Activated CD8-positive, alpha-beta T cell treated with anti-CD3 and anti-CD28 coated beads, Interleukin-2, amount 10 ng/mL, durations not matched to agents 7 days and 5 days (primary cell): ENCODE data around the gene MXRA7. TPM values are rescaled to one million over a fixed set of nuclear protein-coding genes. Genes with fewer than 3 reads are reported as not detected.
A peak's percentile ranks its signal among the peaks of the same experiment; 100 is the strongest.
"Not testable (repeated sequence)": the region's sequence is repeated elsewhere in the genome, so short reads cannot be mapped to it uniquely, and the experiment has no call there.

Experiments used
- ATAC-seq: fragments of 150-1000 bp; cut with Tn5 transposase; one replicate; pipeline ENCODE4 v1.10.0; 2021; ENCODE audit warnings: moderate library complexity
- CTCF ChIA-PET: fragments of 350-600 bp; sonication (Branson Sonifier 250); formaldehyde crosslinking; loops from one replicate; lab custom pipeline; 2021; ENCODE audit warnings: antibody characterized with exemption; lab: Charles Lee
- POLR2A ChIA-PET: fragments of 350-600 bp; sonication (Branson Sonifier 250); formaldehyde crosslinking; loops from one replicate; lab custom pipeline; 2021; ENCODE audit warnings: antibody characterized with exemption; lab: Charles Lee
- DNase-seq: peaks from one replicate; pipeline ENCODE4 v3.0.0-alpha.2; 2020
- H3K27ac Mint-ChIP-seq: one replicate; pipeline ENCODE4 v1.8.0; 2021; ENCODE audit warnings: mild to moderate bottlenecking, mixed read lengths
- H3K27me3 Mint-ChIP-seq: one replicate; pipeline ENCODE4 v1.8.0; 2021; ENCODE audit warnings: low read depth, mixed read lengths
- H3K36me3 Mint-ChIP-seq: one replicate; pipeline ENCODE4 v1.8.0; 2021; ENCODE audit warnings: low read depth, mixed read lengths
- H3K4me1 Mint-ChIP-seq: one replicate; pipeline ENCODE4 v1.8.0; 2021; ENCODE audit warnings: low read depth, mixed read lengths
- H3K4me3 Mint-ChIP-seq: one replicate; pipeline ENCODE4 v1.8.0; 2021; ENCODE audit warnings: mild to moderate bottlenecking, mixed read lengths
- H3K9me3 Mint-ChIP-seq: one replicate; pipeline ENCODE4 v1.8.0; 2022; ENCODE audit warnings: mixed read lengths; ENCODE audit not compliant: insufficient read depth
- total RNA-seq, 2 experiments: library from RNA; stranded (reverse); gene quantifications; one replicate each; pipeline ENCODE4 v1.2.3, GENCODE V29; 2021

The MXRA7 gene
- total RNA-seq, 2 experiments from 2014 or later, result 12.4 to 13.3 TPM

GRCh38 chr17:76714822-76715495, 4.2 kb upstream of the MXRA7 start:
- H3K36me3 Mint-ChIP-seq, result peaks cover 56% of the 10 kb centered on the region
- no peaks in the 10 kb centered on the region for H3K27me3 Mint-ChIP-seq
- ATAC-seq, result no peak
- peak overlapping the region; percentile 7 for H3K4me3 Mint-ChIP-seq
- CTCF ChIA-PET, result interaction anchor here (1.0 to 7.1 kb wide), 12 partner anchors 11 to 192 kb away, joined by 3 to 126 read pairs (median 17); partner anchors contain the start of genes JMJD6, METTL23, MFSD11 and SRSF2
- peak; percentile 87 for DNase-seq
- H3K27ac Mint-ChIP-seq, result peak overlapping the region; percentile 91
- POLR2A ChIA-PET, result interaction anchor here (0.5 to 6.1 kb wide), 5 partner anchors 12 to 44 kb away, joined by 3 to 66 read pairs (median 5); partner anchors contain the start of genes JMJD6 and METTL23
- peaks cover 62% of the 10 kb centered on the region for H3K4me1 Mint-ChIP-seq
- H3K9me3 Mint-ChIP-seq, result no peaks in the 10 kb centered on the region

- peaks cover 65% of the 10 kb centered on the region for H3K4me1 Mint-ChIP-seq
- no peaks in the 10 kb centered on the region for H3K9me3 Mint-ChIP-seq
- POLR2A ChIA-PET, result interaction anchor here (0.9 to 6.1 kb wide), 4 partner anchors 12 to 156 kb away, joined by 3 to 66 read pairs (median 6); partner anchors contain the start of genes JMJD6 and METTL23
- CTCF ChIA-PET, result interaction anchor here (0.8 to 7.1 kb wide), 18 partner anchors 11 to 373 kb away, joined by 3 to 126 read pairs (median 4); partner anchors contain the start of genes JMJD6, METTL23, MFSD11 and SRSF2
- ATAC-seq (no peak), DNase-seq (no peak)
- peaks cover 3% of the 10 kb centered on the region for H3K27me3 Mint-ChIP-seq
- no peak overlapping the region for H3K27ac Mint-ChIP-seq
- peaks cover 50% of the 10 kb centered on the region for H3K36me3 Mint-ChIP-seq
- no peak overlapping the region for H3K4me3 Mint-ChIP-seq
These were observed 3.6 kb upstream of the MXRA7 start for GRCh38 chr17:76714336-76714735.

DNA sequence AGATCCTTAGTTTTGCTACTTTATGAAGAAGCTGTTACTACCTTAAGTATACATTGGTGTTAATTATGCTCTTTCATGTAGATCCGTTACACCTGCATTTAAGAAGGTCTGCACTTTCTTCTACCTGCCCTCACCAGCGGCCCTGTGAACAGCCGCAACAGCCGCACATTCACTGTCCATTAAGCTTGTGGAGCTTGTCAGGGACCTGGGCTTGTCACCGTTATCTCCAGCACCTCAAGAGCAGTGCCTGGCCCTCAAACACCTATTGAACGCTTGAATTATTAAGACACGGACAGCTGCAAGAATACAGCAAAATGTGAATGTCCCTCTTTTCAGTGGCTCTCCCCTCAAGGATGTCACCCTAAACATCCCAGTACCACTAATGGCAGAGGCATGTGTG, 3.0 kb upstream of the MXRA7 start:
- Mint-ChIP-seq H3K9me3 (no peaks in the 10 kb centered on the region), H3K36me3 (peaks cover 46% of the 10 kb centered on the region), H3K4me3 (no peak overlapping the region), H3K4me1 (peaks cover 64% of the 10 kb centered on the region), H3K27ac (no peak overlapping the region), H3K27me3 (peaks cover 5% of the 10 kb centered on the region)
- ChIA-PET POLR2A (interaction anchor here (0.9 to 6.1 kb wide), 8 partner anchors 9 to 360 kb away, joined by 3 to 66 read pairs (median 5); partner anchors contain the start of genes JMJD6, METTL23, PRPSAP1 and SRSF2), CTCF (interaction anchor here (0.8 to 7.1 kb wide), 28 partner anchors 10 to 374 kb away, joined by 3 to 126 read pairs (median 4); partner anchors contain the start of genes JMJD6, METTL23, MFSD11 and SRSF2)
- no peak for DNase-seq
- no peak for ATAC-seq

- H3K4me3 Mint-ChIP-seq, H3K27me3 Mint-ChIP-seq, ATAC-seq, H3K27ac Mint-ChIP-seq, DNase-seq, H3K9me3 Mint-ChIP-seq: not testable (repeated sequence)
- CTCF ChIA-PET, result interaction anchor here (0.9 to 7.1 kb wide), 8 partner anchors 10 to 344 kb away, joined by 3 to 126 read pairs (median 6); partner anchors contain the start of genes JMJD6, METTL23, MFSD11 and SRSF2
- peaks cover 35% of the 10 kb centered on the region for H3K36me3 Mint-ChIP-seq
- POLR2A ChIA-PET, result interaction anchor here (0.6 to 2.0 kb wide), 3 partner anchors 25 to 155 kb away, joined by 3 to 7 read pairs (median 5); partner anchors contain the start of gene SRSF2
- peaks cover 60% of the 10 kb centered on the region for H3K4me1 Mint-ChIP-seq
These were observed 1.6 kb upstream of the MXRA7 start for GRCh38 chr17:76712321-76712720.

DNA sequence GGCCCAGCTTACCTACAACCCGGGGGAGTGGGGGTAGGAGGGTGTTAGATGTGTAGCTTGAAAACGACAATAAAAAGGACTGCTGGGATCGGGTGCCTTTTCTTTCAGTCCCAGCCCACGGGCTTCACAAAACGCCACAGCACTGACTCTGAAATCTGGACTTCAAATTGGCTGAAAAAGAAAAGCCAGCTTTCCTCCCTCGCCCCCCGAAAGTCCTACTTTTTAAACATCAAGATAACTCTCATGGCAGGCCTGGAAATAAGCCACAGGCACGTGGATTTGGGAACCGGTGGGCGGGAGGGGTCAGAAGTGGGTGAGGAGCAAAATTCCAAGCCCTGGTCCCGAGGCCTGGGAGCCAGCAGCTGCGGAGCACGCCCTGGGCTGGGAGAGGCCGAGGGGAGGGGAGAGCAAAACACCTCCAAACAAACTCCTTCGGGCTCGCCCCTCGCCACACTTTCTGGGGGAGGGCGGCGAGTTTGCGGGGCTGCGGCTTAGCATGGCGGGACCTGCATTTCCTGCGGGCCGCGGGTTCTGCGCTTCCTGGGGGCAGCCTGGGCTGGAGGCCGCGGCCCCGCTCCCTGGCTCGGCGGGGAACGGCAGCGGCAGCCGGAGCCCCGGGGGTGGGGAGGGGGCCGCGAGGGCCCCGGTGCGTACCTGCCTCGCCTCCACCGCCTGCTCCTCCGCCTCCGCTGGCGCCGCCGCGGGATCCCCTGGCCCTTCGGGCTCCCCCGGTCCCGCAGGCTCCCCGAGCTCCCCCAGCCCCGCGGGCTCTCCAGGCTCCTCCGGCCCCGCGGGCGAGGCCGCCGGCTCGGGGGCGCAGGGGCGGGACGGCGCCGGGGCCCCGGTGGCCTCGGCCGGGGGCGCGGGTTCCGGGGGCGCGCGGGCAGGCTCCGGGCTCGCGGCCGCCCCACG, 558 bp downstream of the MXRA7 start:
- ATAC-seq, result peak; percentile 28
- H3K9me3 Mint-ChIP-seq, H3K27me3 Mint-ChIP-seq, POLR2A ChIA-PET, H3K27ac Mint-ChIP-seq: not testable (repeated sequence)
- Mint-ChIP-seq H3K4me3 (peak overlapping the region; percentile 64), H3K4me1 (peaks cover 41% of the 10 kb centered on the region), H3K36me3 (peaks cover 16% of the 10 kb centered on the region)
- CTCF ChIA-PET, result interaction anchor here (1.1 to 2.5 kb wide), 2 partner anchors 28 to 86 kb away, joined by 3 to 11 read pairs; no protein-coding TSS in a partner anchor
- peak; percentile 36 for DNase-seq

DNA sequence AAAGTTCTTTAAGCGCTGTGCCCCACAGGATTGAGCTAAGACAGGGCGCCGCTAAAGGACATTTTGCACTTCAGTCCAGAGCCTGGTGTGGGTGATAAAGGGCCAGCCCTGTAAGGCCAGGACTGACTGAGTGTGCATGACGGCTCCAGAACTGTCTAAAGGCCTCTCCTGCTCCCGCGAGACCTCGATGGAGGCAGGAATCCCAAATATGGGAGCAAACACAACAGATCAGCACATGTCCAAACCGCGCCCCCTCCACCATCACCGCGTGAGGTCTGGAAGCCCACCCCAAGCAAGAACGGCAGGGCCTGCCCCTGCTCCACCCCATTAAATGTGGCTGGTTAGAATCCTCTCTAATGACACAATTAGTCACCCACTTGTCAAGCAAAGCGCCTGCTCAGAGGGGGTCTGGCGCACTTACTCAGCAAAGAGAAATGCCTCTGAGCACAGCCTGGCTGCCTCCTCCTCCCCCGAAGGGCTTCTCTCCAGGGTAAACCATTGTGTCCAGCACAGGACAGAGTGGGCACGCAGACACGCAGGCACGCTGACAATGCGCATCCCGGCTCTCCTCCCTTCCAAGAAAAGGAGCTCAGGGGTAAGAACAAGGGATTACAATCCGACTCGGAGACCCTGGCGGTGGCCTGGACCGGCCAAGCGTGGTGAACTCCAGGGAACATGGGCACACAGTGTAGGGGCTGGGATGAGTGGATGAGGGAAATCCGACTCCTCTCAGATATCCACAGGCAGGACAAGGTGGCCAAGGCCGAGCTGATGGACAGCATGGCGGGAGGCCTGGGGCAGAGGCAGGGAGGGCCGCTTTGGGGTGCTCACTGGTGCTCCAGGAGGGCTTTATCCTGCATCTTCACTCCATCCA, 1.5 kb downstream of the MXRA7 start:
- H3K4me3 Mint-ChIP-seq, result peak overlapping the region; percentile 64
- H3K27ac Mint-ChIP-seq, result no peak overlapping the region
- ATAC-seq, result no peak
- H3K27me3 Mint-ChIP-seq, result peaks cover 5% of the 10 kb centered on the region
- no peaks in the 10 kb centered on the region for H3K9me3 Mint-ChIP-seq
- no peak for DNase-seq
- peaks cover 11% of the 10 kb centered on the region for H3K36me3 Mint-ChIP-seq
- POLR2A ChIA-PET, result no interaction called here
- CTCF ChIA-PET, result interaction anchor here (1.1 to 2.5 kb wide), 3 partner anchors 18 to 85 kb away, joined by 3 to 11 read pairs (median 3); no protein-coding TSS in a partner anchor
- peaks cover 33% of the 10 kb centered on the region for H3K4me1 Mint-ChIP-seq

DNA sequence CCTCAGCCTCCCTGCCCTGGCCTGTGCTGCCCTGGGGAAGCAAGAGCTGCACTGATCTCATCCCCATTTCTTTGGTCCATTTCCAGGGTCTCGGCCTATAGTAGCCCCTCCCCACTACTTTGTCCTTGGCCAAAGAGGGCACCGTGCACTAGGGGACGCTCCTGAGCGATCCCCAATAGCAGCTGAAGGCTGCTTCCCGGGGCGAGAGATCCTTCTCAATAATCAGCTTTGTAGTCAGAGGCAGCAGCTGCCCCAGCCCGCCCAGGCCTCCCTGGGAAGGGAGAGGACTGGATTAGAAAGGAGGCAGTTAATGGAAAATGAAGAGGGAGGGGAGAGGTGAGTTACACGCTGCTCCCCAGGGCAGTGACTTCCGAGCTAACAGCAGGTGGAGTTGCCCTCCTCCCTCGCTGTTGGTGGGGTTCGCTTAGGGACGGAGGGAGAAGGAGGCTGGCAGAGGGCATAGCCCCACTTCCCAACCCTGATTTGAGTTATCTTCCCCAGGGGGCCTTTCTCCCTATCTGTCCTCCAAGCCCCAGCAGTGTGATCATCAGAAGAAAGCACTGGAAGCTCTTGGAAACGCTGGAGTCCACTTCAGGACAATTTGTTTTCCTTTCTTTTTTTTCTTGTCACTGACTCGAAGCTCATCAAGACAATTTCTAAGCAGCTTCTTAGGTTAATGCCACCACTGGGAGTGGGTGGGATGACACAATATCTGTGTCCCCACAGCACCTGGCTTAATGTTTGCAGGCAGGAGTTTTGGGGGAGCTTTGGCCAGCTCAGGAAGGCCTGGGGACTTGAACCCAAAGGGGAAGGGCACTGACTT, 2.6 kb downstream of the MXRA7 start:
- H3K4me3 Mint-ChIP-seq, result no peak overlapping the region
- H3K9me3 Mint-ChIP-seq, result no peaks in the 10 kb centered on the region
- ChIA-PET CTCF (interaction anchor here (0.8 to 2.5 kb wide), 5 partner anchors 9 to 150 kb away, joined by 3 to 11 read pairs (median 3); no protein-coding TSS in a partner anchor), POLR2A (no interaction called here)
- H3K27ac Mint-ChIP-seq, result no peak overlapping the region
- H3K27me3 Mint-ChIP-seq, result peaks cover 5% of the 10 kb centered on the region
- H3K4me1 Mint-ChIP-seq, result peaks cover 22% of the 10 kb centered on the region
- no peak for ATAC-seq
- DNase-seq, result no peak
- peaks cover under 1% of the 10 kb centered on the region for H3K36me3 Mint-ChIP-seq

GRCh38 chr17:76706817-76707216, 3.9 kb downstream of the MXRA7 start:
- ChIA-PET CTCF (interaction anchor here (1.2 kb wide), 1 partner anchor 25 kb away, joined by 4 read pairs; no protein-coding TSS in a partner anchor), POLR2A (no interaction called here)
- no peaks in the 10 kb centered on the region for H3K9me3 Mint-ChIP-seq
- no peak for DNase-seq
- peaks cover 5% of the 10 kb centered on the region for H3K27me3 Mint-ChIP-seq
- no peak for ATAC-seq
- H3K4me3 Mint-ChIP-seq, result no peak overlapping the region
- peaks cover 20% of the 10 kb centered on the region for H3K4me1 Mint-ChIP-seq
- no peak overlapping the region for H3K27ac Mint-ChIP-seq
- no peaks in the 10 kb centered on the region for H3K36me3 Mint-ChIP-seq

GRCh38 chr17:76704805-76705204, 6.0 kb downstream of the MXRA7 start:
- Mint-ChIP-seq H3K36me3 (no peaks in the 10 kb centered on the region), H3K4me3 (no peak overlapping the region), H3K27me3 (peaks cover 5% of the 10 kb centered on the region), H3K4me1 (peaks cover 12% of the 10 kb centered on the region), H3K27ac (no peak overlapping the region), H3K9me3 (no peaks in the 10 kb centered on the region)
- ChIA-PET POLR2A (no interaction called here), CTCF (interaction anchor here (0.9 to 4.9 kb wide), 3 partner anchors 9 to 147 kb away, joined by 3 to 19 read pairs (median 19); no protein-coding TSS in a partner anchor)
- DNase-seq (no peak), ATAC-seq (no peak)
